Cardiac fibroblast (primary cell): ENCODE measurements around the gene CEND1.

Experiments used
- DNase-seq, 2 donors: peaks; one replicate each; pipeline versions ENCODE4 v3.0.0 to v3.0.0-alpha.2; 2010; ENCODE audit warnings: low read depth in 2 of 2
- H3K4me3 ChIP-seq, 2 donors: replicated peaks in 1 of 2; 1 replicate in 1 of 2; 2 replicates in 1 of 2; pipeline ENCODE4 v1.5.1; 2011; ENCODE audit warnings: low read depth in 2 of 2, low read length in 2 of 2, mild to moderate bottlenecking in 2 of 2, moderate library complexity in 1 of 2
- TF ChIP-seq, protein P1 (sequence below): IDR thresholded peaks from one replicate; pipeline ENCODE4 v1.5.1; 2011; ENCODE audit warnings: low read depth, mild to moderate bottlenecking, low read length, inconsistent platforms

Gene CEND1

DNA sequence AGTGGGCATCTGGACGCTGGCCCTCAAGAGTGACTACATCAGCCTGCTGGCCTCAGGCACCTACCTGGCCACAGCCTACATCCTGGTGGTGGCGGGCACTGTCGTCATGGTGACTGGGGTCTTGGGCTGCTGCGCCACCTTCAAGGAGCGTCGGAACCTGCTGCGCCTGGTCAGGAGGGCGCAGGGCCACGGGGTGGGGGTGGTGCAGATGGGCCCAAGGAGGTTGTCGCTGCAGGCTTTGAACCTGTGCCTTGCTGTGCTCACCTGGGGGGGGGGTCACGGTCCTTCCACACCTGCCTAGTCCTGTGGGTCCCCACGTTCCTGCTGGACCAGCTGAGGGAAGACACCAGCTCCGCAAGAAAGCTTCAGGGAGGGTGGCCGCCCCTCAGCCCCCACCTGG is 46.4 kb upstream of the CEND1 start:
- no peak overlapping the region for H3K4me3 ChIP-seq
- no peak for DNase-seq
- TF ChIP-seq, protein P1, sequence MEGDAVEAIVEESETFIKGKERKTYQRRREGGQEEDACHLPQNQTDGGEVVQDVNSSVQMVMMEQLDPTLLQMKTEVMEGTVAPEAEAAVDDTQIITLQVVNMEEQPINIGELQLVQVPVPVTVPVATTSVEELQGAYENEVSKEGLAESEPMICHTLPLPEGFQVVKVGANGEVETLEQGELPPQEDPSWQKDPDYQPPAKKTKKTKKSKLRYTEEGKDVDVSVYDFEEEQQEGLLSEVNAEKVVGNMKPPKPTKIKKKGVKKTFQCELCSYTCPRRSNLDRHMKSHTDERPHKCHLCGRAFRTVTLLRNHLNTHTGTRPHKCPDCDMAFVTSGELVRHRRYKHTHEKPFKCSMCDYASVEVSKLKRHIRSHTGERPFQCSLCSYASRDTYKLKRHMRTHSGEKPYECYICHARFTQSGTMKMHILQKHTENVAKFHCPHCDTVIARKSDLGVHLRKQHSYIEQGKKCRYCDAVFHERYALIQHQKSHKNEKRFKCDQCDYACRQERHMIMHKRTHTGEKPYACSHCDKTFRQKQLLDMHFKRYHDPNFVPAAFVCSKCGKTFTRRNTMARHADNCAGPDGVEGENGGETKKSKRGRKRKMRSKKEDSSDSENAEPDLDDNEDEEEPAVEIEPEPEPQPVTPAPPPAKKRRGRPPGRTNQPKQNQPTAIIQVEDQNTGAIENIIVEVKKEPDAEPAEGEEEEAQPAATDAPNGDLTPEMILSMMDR, result no peak

DNA sequence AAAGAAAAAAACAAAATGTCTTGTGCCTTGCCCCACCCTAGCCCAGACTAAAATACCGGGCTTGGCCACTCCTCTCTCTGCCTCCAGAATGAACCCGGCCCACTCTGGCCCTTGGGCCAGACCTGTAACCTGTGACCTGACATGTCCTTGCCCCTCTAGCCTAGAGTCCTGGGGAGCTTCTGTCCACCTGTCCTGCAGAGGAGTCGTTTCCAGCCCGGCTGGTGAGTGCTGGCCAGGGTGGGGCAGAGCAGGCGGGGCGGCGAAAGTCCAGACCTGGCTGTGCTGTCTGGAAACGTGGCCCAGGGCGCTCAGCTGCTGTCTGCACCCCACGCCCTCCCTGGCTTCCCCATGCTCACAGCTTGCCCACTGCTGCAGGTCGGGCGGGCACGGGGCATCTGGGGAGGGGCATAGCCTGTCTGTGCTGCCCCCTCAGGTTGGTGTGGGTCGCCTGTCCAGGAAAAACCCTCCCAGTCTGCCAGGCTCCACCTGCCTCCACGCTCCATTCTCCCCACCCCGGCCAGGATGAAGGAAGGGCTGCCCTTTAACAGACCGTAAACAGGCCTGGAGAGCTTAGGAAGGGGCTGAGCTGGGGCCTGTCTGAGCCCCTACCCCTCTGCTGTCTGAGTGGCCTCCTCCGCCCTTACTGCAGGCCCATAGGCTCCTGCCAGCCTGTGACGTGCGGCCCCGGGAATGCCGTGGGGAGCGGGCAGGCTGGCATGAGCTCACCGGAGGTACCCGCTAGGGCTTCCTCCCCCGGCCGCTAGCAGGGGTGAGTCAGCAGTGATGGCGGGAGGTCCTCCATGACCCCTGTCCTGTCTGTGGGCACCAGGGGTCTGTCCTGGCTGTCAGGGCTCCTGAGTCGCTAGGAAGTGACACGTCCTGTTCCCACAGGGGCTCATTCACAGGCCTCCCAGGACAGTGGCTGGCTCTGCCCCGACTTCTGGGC is 44.8 kb upstream of the CEND1 start:
- DNase-seq, result peak; percentile 64 to 77
- TF ChIP-seq, protein P1, result no peak
- H3K4me3 ChIP-seq, result peak overlapping the region; percentile 21 to 31

DNA sequence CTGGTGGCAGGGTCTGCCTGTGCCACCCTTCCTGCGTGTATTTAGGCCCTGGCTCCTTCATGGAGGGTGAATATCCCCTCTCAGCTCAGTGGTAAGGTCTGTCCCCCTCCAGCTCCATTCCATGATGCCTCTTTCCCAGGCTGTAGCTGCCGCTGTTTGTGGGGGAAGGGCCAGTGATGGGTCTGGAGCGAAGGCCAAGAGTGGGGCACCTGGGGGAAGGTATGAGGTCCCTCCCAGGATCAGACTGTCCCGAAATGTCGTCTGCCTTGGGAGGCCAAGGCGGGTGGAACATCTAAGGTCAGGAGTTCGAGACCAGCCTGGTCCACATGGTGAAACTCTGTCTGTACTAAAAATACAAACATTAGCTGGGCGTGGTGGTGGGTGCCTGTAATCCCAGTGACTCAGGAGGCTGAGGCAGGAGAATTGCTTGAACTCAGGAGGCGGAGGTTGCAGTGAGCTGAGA is 44.0 kb upstream of the CEND1 start:
- H3K4me3 ChIP-seq, result peak overlapping the region; percentile 76 to 78
- TF ChIP-seq, protein P1, result no peak
- peak in 1 of 2 donors; percentile 58 for DNase-seq

DNA sequence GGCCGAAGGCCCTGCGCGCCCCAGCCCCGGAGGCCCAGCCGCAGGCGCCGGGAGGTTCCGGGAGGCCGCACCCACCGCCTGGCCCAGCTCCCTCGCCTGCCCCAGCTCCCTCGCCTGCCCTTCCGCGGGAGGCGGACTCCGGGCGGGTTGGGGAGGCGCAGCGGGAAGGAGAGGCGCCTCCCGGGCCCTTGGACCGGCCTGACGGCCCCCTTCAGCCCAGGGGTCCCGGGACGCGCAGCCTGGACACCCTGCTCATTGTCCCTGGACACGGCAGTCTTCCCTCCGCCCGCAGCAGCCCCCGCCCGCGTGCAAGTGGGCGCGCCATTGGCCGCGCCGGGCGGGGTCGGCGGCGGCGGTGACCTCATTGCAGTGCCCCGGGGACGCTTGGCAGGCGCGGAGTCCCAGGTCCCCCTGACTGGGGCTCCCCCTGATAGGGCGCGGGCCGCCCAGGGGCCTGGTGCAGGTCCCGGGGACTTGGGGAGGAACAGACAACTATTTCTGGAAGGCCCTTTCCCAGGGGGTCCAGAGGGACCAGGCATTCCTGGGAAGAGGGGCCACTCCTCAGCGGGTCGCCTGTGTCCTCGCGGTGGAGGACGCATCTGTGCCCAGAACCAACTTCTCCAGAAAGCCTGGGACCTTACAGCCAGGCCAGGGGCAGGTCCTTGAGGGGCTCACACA is 43.4 kb upstream of the CEND1 start:
- TF ChIP-seq, protein P1, result no peak
- H3K4me3 ChIP-seq, result peak overlapping the region; percentile 76 to 78
- DNase-seq, result peak; percentile 54 to 60

DNA sequence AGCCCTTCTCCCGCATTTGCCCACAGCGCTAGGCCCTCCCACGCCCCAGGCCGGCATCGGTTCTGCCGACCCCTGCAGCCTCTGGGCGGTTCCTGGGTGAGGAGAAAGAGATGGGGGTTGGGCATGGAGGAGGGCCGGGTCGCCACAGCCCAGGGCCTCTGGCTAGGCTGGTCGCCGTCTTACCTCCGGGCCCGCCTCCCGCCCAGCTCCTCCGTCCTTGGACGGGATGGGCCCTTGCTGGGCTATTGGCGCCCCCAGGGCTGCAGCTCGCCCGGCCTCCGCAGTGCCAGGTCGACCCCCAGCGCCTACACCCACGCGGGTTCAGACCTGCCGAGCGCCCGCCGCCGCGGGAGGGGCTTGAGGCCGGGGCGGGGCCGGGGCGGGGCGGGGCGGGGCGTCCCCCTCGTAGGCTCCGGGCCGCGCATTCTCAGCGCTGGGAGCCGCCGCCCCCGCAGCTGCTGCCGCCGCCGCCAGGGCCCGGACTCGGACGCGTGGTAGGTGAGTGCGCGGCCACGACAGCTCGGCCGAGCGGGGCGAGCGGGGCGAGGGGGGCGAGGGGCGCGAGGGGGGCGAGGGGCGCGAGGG is 42.7 kb upstream of the CEND1 start, which contains the start of gene CD151:
Gene CD151 (plus strand): TSS at position 424 of the 585 bp plus-strand sequence. CDS start 3,118 bp downstream, outside the sequence.
- TF ChIP-seq, protein P1, result no peak
- H3K4me3 ChIP-seq, result peak within 1 kb of the TSS; percentile 76 to 78
- peak; percentile 46 to 66 for DNase-seq

DNA sequence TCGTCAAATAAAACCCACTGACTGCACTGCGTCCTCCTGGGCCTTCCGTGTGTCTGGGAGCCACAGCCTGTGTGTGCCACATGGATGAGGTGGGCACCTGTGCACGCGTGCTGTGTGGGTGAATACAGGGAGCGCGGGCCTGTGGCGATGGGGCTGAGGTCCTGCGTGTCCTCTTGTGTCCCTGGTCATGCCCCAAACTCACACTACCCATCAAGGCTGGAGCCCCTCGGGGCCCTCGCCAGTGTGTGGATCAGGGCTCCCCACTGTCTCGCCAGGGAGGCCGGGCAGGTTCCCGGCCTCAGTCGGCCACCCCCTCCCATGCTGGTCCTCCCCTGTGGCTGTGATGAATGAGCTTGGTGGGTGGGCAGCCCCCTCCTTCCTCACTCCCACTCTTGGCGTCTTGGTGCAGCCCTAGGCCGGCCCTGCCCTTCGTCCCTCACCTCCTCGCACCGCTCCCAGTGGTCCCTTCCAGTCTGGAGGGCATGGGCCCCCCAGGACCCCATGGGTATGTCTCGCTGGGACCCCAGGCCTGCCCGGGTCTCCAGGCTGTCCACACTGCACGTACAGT is 42.2 kb upstream of the CEND1 start:
- DNase-seq, result no peak
- TF ChIP-seq, protein P1, result no peak

More for the DNA sequence above, 42.2 kb upstream of the CEND1 start:
- H3K4me3 ChIP-seq, result peak overlapping the region; percentile 49 to 59
